ENCODE data around the gene CENPV. TPM values are rescaled to one million over a fixed set of nuclear protein-coding genes. Genes with fewer than 3 reads are reported as not detected.

Gene CENPV
- total RNA-seq, 8 experiments from 2014 or later = 9.0 to 310 (median 79.3) TPM

- peak; percentile 91 to 96 (median 94) for ATAC-seq (replicated peaks in 6 of 8)
- Histone ChIP-seq H3K4me1 (replicated peaks in 1 of 2) (peaks cover 5 to 8% of the 10 kb centered on the region in 2 donors), H3K27ac (peak within 1 kb of the TSS; percentile 96 to 99), H3K4me3 (peak within 1 kb of the TSS; percentile 42 to 72 (median 52))
- WGBS, 10 experiments = 0 to 4% (median 0%) methylated on average over 6 to 41 of the region's 67 CpGs; no CpG with 5 or more reads in 3 of the 10 experiments
- in situ Hi-C loops (cut with MboI; ENCODE audit: low pct_unique_long_range_greater_than_20kb in 2 of 9, low sequenced_read_pairs in 9 of 9, unreplicated experiment in 9 of 9) = loop anchor here in 1 of 9 experiments (25.0 kb wide), 1 partner anchor 131 kb away; no protein-coding TSS in a partner anchor
Observed at GRCh38 chr17:16380640-16381495, 27.6 kb upstream of the CENPV start, which contains the start of gene UBB. Gene UBB, plus strand, starts transcription at chr17:16381091. Its CDS starts 817 bp downstream, at chr17:16381908.

DNA sequence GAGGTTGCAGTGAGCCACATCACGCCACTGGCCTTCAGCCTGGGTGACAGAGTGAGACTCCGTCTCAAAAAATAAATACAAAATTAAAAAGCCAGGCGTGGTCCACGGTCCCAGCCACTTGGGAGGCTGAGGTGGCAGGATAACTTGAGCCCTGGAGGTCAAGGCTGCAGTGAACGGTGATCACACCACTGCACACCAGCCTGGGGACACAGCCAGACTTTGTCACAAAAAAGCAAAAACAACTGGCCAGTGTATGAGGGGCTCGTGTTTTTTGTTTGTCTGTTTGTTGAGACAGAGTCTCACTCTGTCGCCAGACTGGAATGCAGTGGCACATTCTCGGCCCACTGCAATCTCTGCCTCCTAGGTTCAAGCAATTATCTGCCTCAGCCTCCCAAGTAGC, 26.4 kb upstream of the CENPV start:
- 65 to 100% (median 96%) methylated on average over 1 to 6 of the region's 8 CpGs; no CpG with 5 or more reads in 4 of the 10 experiments for WGBS, 10 experiments
- peaks cover 5 to 8% of the 10 kb centered on the region in 2 donors for H3K4me1 ChIP-seq (replicated peaks in 1 of 2)
- in situ Hi-C loops (cut with MboI; ENCODE audit: low pct_unique_long_range_greater_than_20kb in 2 of 9, low sequenced_read_pairs in 9 of 9, unreplicated experiment in 9 of 9) = loop anchor here in 1 of 9 experiments (25.0 kb wide), 1 partner anchor 133 kb away; no protein-coding TSS in a partner anchor
- no peak overlapping the region for H3K4me3 ChIP-seq
- ATAC-seq (replicated peaks in 6 of 8) = no peak
- H3K27ac ChIP-seq = no peak overlapping the region

GRCh38 chr17:16378636-16379282, 25.5 kb upstream of the CENPV start:
- Histone ChIP-seq H3K27ac (no peak overlapping the region), H3K4me1 (replicated peaks in 1 of 2) (peaks cover 5 to 8% of the 10 kb centered on the region in 2 donors), H3K4me3 (no peak overlapping the region)
- no peak for ATAC-seq (replicated peaks in 6 of 8)
- in situ Hi-C loops (cut with MboI; ENCODE audit: low pct_unique_long_range_greater_than_20kb in 2 of 9, low sequenced_read_pairs in 9 of 9, unreplicated experiment in 9 of 9) = loop anchor here in 1 of 9 experiments (25.0 kb wide), 1 partner anchor 134 kb away; no protein-coding TSS in a partner anchor
- 48 to 100% (median 83%) methylated on average over 1 to 9 of the region's 17 CpGs; no CpG with 5 or more reads in 2 of the 10 experiments for WGBS, 10 experiments

- peak in 2 of 8 experiments; percentile 2 to 3 for ATAC-seq (replicated peaks in 6 of 8)
- Histone ChIP-seq H3K27ac (no peak overlapping the region), H3K4me3 (no peak overlapping the region), H3K4me1 (replicated peaks in 1 of 2) (peaks cover 4 to 6% of the 10 kb centered on the region in 2 donors)
- WGBS, 10 experiments = 0 to 100% (median 84%) methylated on average over 1 to 2 of the region's 2 CpGs; no CpG with 5 or more reads in 1 of the 10 experiments
- in situ Hi-C loops (cut with MboI; ENCODE audit: low pct_unique_long_range_greater_than_20kb in 2 of 9, low sequenced_read_pairs in 9 of 9, unreplicated experiment in 9 of 9) = loop anchor here in 1 of 9 experiments (25.0 kb wide), 1 partner anchor 134 kb away; no protein-coding TSS in a partner anchor
Observed at GRCh38 chr17:16377941-16378341, 24.7 kb upstream of the CENPV start.

- ATAC-seq (replicated peaks in 6 of 8) = peak in 3 of 8 experiments; percentile 29 to 93 (median 89)
- Histone ChIP-seq H3K4me1 (replicated peaks in 1 of 2) (no peaks in the 10 kb centered on the region), H3K4me3 (no peak overlapping the region), H3K27ac (no peak overlapping the region)
- 22 to 100% (median 91%) methylated on average over 2 to 11 of the region's 16 CpGs for WGBS, 10 experiments
- in situ Hi-C loops (cut with MboI; ENCODE audit: low pct_unique_long_range_greater_than_20kb in 2 of 9, low sequenced_read_pairs in 9 of 9, unreplicated experiment in 9 of 9) = loop anchor here in 1 of 9 experiments (25.0 kb wide), 1 partner anchor 138 kb away; no protein-coding TSS in a partner anchor
Observed at GRCh38 chr17:16374146-16374938, 21.1 kb upstream of the CENPV start.

DNA sequence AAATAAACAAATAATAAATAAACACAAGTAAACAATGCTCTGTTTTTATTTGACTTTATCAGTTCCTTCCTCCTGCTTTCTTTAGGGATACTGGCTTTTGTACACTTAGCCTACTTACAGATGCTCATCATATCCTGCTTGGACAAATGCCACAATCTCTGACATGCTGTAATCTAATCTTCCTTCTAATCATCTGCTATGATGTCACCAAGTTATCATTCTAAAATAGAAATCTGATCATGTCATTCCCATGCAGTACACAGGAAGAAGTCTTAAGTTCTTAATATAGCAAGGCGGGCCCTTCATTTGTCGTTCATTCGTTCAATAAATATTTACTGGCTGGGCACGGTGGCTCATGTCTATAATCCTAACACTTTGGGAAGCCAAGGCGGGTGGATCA, 18.5 kb upstream of the CENPV start:
- 52 to 100% (median 91%) methylated on average over 2 to 5 of the region's 5 CpGs; no CpG with 5 or more reads in 3 of the 10 experiments for WGBS, 10 experiments
- peak in 4 of 8 experiments; percentile 36 to 75 (median 66) for ATAC-seq (replicated peaks in 6 of 8)
- Histone ChIP-seq H3K4me1 (replicated peaks in 1 of 2) (no peaks in the 10 kb centered on the region), H3K4me3 (no peak overlapping the region), H3K27ac (no peak overlapping the region)
- in situ Hi-C loops (cut with MboI; ENCODE audit: low pct_unique_long_range_greater_than_20kb in 2 of 9, low sequenced_read_pairs in 9 of 9, unreplicated experiment in 9 of 9) = loop anchor here in 1 of 9 experiments (25.0 kb wide), 1 partner anchor 141 kb away; no protein-coding TSS in a partner anchor

- H3K27ac ChIP-seq = no peak overlapping the region
- ATAC-seq (replicated peaks in 6 of 8) = no peak
- H3K4me1 ChIP-seq (replicated peaks in 1 of 2) = no peaks in the 10 kb centered on the region
- in situ Hi-C loops (cut with MboI; ENCODE audit: low pct_unique_long_range_greater_than_20kb in 2 of 9, low sequenced_read_pairs in 9 of 9, unreplicated experiment in 9 of 9) = loop anchor here in 2 of 9 experiments (10.0 to 25.0 kb wide), 2 partner anchors 148 to 160 kb away; no protein-coding TSS in a partner anchor
- H3K4me3 ChIP-seq = no peak overlapping the region
Observed at GRCh38 chr17:16364625-16365024, 11.4 kb upstream of the CENPV start.

DNA sequence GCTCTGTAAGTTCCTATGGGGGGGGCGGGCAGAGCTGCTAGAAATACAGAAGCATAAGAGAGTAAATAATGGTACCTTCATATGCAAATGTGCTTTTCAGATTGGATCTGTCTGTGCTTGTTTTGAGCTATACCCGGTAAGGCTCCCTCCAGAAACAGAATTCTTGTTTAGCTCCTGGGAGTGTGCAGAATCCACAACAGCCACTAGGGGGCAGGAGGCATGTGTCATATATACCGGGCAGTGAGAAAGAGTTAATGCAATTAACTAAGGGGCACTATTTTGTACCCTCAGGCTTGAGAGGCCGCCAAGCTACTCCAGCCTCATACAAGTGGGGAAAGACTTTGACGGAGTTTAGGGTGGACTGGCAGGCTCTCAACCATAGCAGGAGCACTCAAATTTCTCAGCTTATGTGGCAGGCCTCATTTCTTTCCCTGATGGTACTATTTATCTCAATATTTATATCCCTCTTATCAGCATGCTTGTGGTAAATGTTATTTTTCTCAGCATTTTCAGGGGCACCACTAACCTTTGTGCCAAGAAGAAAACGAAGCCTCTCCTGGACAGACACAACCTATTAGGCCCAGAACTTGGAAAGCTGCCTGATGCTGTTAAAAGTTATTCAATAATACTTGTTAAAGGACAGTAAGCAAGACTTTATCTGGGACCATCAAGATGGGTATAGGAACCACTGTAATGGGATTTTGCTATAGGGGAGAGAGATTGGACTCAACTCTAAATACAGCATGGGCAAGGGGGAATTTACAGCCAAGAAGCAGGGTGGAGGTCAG, 10.7 kb upstream of the CENPV start:
- no peak overlapping the region for H3K4me3 ChIP-seq
- peak; percentile 77 to 96 (median 86) for ATAC-seq (replicated peaks in 6 of 8)
- no peak overlapping the region for H3K27ac ChIP-seq
- in situ Hi-C loops (cut with MboI; ENCODE audit: low pct_unique_long_range_greater_than_20kb in 2 of 9, low sequenced_read_pairs in 9 of 9, unreplicated experiment in 9 of 9) = loop anchor here in 2 of 9 experiments (10.0 to 25.0 kb wide), 2 partner anchors 148 to 161 kb away; no protein-coding TSS in a partner anchor
- H3K4me1 ChIP-seq (replicated peaks in 1 of 2) = no peaks in the 10 kb centered on the region
- WGBS, 10 experiments = 0 to 9% (median 0%) methylated on average over 1 to 5 of the region's 6 CpGs; no CpG with 5 or more reads in 1 of the 10 experiments

GRCh38 chr17:16361874-16362273, 8.6 kb upstream of the CENPV start:
- H3K4me3 ChIP-seq = no peak overlapping the region
- H3K4me1 ChIP-seq (replicated peaks in 1 of 2) = no peaks in the 10 kb centered on the region
- no peak overlapping the region for H3K27ac ChIP-seq
- WGBS, 10 experiments = 41 to 92% (median 75%) methylated on average over 2 to 6 of the region's 8 CpGs; no CpG with 5 or more reads in 1 of the 10 experiments
- ATAC-seq (replicated peaks in 6 of 8) = no peak
- in situ Hi-C loops (cut with MboI; ENCODE audit: low pct_unique_long_range_greater_than_20kb in 2 of 9, low sequenced_read_pairs in 9 of 9, unreplicated experiment in 9 of 9) = loop anchor here in 2 of 9 experiments (10.0 to 25.0 kb wide), 2 partner anchors 150 to 163 kb away; no protein-coding TSS in a partner anchor

DNA sequence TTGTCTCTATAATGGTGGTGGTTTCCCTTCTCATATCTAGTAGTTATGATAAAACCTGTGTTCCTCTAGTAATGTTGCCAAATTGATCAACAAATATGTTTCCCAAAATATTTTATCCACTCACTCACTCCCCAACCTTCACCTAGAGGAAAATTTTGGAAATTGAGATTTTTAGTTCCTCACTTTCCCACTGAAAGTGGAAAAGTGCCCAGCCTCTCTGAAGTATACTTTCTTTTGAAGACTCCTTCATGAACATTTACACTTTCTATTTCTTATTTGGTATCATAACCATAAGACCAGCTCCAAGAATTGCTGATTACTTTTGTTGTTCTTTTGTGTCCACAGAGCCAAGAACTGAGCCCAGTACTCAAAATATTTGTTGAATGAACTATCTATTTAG, 5.1 kb upstream of the CENPV start:
- Histone ChIP-seq H3K27ac (no peak overlapping the region), H3K4me3 (no peak overlapping the region), H3K4me1 (replicated peaks in 1 of 2) (no peaks in the 10 kb centered on the region)
- no peak for ATAC-seq (replicated peaks in 6 of 8)
- in situ Hi-C loops (cut with MboI; ENCODE audit: low pct_unique_long_range_greater_than_20kb in 2 of 9, low sequenced_read_pairs in 9 of 9, unreplicated experiment in 9 of 9) = loop anchor here in 1 of 9 experiments (25.0 kb wide), 1 partner anchor 154 kb away; no protein-coding TSS in a partner anchor

- peaks cover 0 to 9% of the 10 kb centered on the region in 2 donors for H3K4me1 ChIP-seq (replicated peaks in 1 of 2)
- in situ Hi-C loops (cut with MboI; ENCODE audit: low pct_unique_long_range_greater_than_20kb in 2 of 9, low sequenced_read_pairs in 9 of 9, unreplicated experiment in 9 of 9) = loop anchor here in 1 of 9 experiments (25.0 kb wide), 1 partner anchor 158 kb away; no protein-coding TSS in a partner anchor
- no peak overlapping the region for H3K27ac ChIP-seq
- no peak for ATAC-seq (replicated peaks in 6 of 8)
- WGBS, 10 experiments = 90 to 100% (median 96%) methylated on average over 1 to 4 of the region's 14 CpGs; no CpG with 5 or more reads in 6 of the 10 experiments
- no peak overlapping the region for H3K4me3 ChIP-seq
Observed at GRCh38 chr17:16354585-16354984, 1.3 kb upstream of the CENPV start.

Measured in motor neuron (in vitro differentiated cells).